Type B pancreatic cell (in vitro differentiated cells): Measurements from ENCODE around the gene BBC3. TPM values are rescaled to one million over a fixed set of nuclear protein-coding genes. Genes with fewer than 3 reads are reported as not detected.

Experiments
- DNase-seq: peaks from one replicate; pipeline ENCODE4 v3.0.0; 2021; ENCODE audit warnings: mixed read lengths; ENCODE audit not compliant: unreplicated experiment; ENCODE audit errors: extremely low spot score
- H3K27ac Mint-ChIP-seq: 2 replicates; pipeline ENCODE4 v1.8.0; 2021; ENCODE audit warnings: mild to moderate bottlenecking, mixed read lengths
- H3K27me3 Mint-ChIP-seq: 2 replicates; pipeline ENCODE4 v1.8.0; 2021; ENCODE audit warnings: mixed read lengths
- H3K36me3 Mint-ChIP-seq: 2 replicates; pipeline ENCODE4 v1.8.0; 2021; ENCODE audit warnings: mixed read lengths
- H3K4me1 Mint-ChIP-seq: one replicate; pipeline ENCODE4 v1.8.0; 2021; ENCODE audit warnings: mixed read lengths; ENCODE audit not compliant: unreplicated experiment
- H3K4me3 Mint-ChIP-seq: 2 replicates; pipeline ENCODE4 v1.8.0; 2021; ENCODE audit warnings: mild to moderate bottlenecking, mixed read lengths
- H3K9me3 Mint-ChIP-seq: 2 replicates; pipeline ENCODE4 v1.8.0; 2021; ENCODE audit warnings: mixed read lengths
- CTCF ChIP-seq: fragments of 200-600 bp; sonication (generic); conservative IDR thresholded peaks from 2 replicates; pipeline ENCODE4 v1.5.0; 2021; ENCODE audit warnings: antibody characterized with exemption, mild to moderate bottlenecking
- total RNA-seq: library from RNA; stranded (reverse); gene quantifications from 2 replicates; pipeline ENCODE4 v1.2.1, GENCODE V29; 2021; ENCODE audit warnings: low replicate concordance

BBC3 gene
- total RNA-seq, 1 donor from 2014 or later = 14.8 TPM

GRCh38 chr19:47210689-47211316 is 20.2 kb downstream of the BBC3 start:
- peak; percentile 88 for TF ChIP-seq CTCF
- DNase-seq = peak; percentile 78
- H3K36me3 Mint-ChIP-seq = peaks cover 32% of the 10 kb centered on the region
- peak overlapping the region; percentile 57 for H3K27ac Mint-ChIP-seq
- no peaks in the 10 kb centered on the region for H3K27me3 Mint-ChIP-seq
- H3K9me3 Mint-ChIP-seq = no peaks in the 10 kb centered on the region
- peaks cover 10% of the 10 kb centered on the region for H3K4me1 Mint-ChIP-seq
- no peak overlapping the region for H3K4me3 Mint-ChIP-seq

- Mint-ChIP-seq H3K9me3 (no peaks in the 10 kb centered on the region), H3K36me3 (peaks cover 28% of the 10 kb centered on the region), H3K4me1 (peaks cover 6% of the 10 kb centered on the region), H3K27me3 (no peaks in the 10 kb centered on the region), H3K27ac (peak overlapping the region; percentile 57), H3K4me3 (no peak overlapping the region)
- TF ChIP-seq CTCF = no peak
- no peak for DNase-seq
These were observed 20.9 kb downstream of the BBC3 start for GRCh38 chr19:47210180-47210490.

- H3K9me3 Mint-ChIP-seq = no peaks in the 10 kb centered on the region
- no peak for TF ChIP-seq CTCF
- H3K4me3 Mint-ChIP-seq = no peak overlapping the region
- H3K4me1 Mint-ChIP-seq = peaks cover 6% of the 10 kb centered on the region
- H3K27ac Mint-ChIP-seq = no peak overlapping the region
- no peaks in the 10 kb centered on the region for H3K27me3 Mint-ChIP-seq
- H3K36me3 Mint-ChIP-seq = peaks cover 31% of the 10 kb centered on the region
- DNase-seq = no peak
These were observed 21.4 kb downstream of the BBC3 start for GRCh38 chr19:47209319-47210179.

- no peak for TF ChIP-seq CTCF
- H3K9me3 Mint-ChIP-seq = no peaks in the 10 kb centered on the region
- peaks cover 7% of the 10 kb centered on the region for H3K4me1 Mint-ChIP-seq
- no peak overlapping the region for H3K4me3 Mint-ChIP-seq
- H3K36me3 Mint-ChIP-seq = peaks cover 32% of the 10 kb centered on the region
- no peak for DNase-seq
- H3K27ac Mint-ChIP-seq = peak overlapping the region; percentile 42
- H3K27me3 Mint-ChIP-seq = no peaks in the 10 kb centered on the region
These were observed 27.7 kb downstream of the BBC3 start for GRCh38 chr19:47203254-47203653.

DNA sequence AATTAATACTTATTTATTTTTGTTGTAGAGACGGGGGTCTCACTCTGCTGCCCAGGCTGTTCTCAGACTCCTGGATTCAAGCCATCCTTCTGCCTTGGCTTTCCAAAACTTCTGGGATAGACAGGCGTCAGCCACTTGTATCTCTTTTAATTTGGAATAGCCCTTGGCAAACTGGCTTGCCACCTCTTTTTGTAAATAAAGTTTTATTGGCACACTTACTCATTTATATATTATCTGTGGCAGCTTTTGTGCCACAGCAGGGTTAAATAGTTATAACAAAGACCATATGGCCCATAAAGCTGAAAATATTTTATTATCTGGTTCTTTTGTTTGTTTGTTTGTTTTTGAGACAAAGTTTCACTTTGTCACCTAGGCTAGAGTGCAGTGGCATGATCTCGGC is 30.5 kb downstream of the BBC3 start:
- Mint-ChIP-seq H3K27me3 (no peaks in the 10 kb centered on the region), H3K4me3 (no peak overlapping the region), H3K9me3 (no peaks in the 10 kb centered on the region), H3K4me1 (peaks cover 7% of the 10 kb centered on the region), H3K36me3 (peaks cover 25% of the 10 kb centered on the region), H3K27ac (no peak overlapping the region)
- no peak for DNase-seq
- no peak for TF ChIP-seq CTCF
